HepG2 (cell line): Measurements from ENCODE around the gene ZNF740. TPM values are rescaled to one million over a fixed set of nuclear protein-coding genes. Genes with fewer than 3 reads are reported as not detected.

Experiments
- ATAC-seq: fragments of 200-7000 bp; cut with Tn5 transposase; 3 replicates; pipeline ENCODE4 v1.9.1; 2020; ENCODE audit warnings: mild to moderate bottlenecking, moderate library complexity
- BruUV-seq: library from RNA; stranded (reverse); fragments of 400-500 nt; replicated peaks from 2 replicates; lab custom pipeline; 2021; lab: Mats Ljungman, UMichigan
- CTCF ChIA-PET: fragments of 300-600 bp; formaldehyde crosslinking; extraction: SDS; loops from one replicate; lab custom pipeline; 2021; ENCODE audit warnings: low total read pairs, inconsistent platforms, low intra/inter-chr PET ratio; lab: Yijun Ruan, JAX
- POLR2A ChIA-PET: fragments of 350-600 bp; sonication (Branson Sonifier 250); formaldehyde crosslinking; loops from one replicate; lab custom pipeline; 2020; ENCODE audit warnings: antibody characterized with exemption, inconsistent platforms; lab: Yijun Ruan, JAX
- DNase-seq: peaks from one replicate; pipeline ENCODE4 v3.0.0-alpha.2; 2015; ENCODE audit warnings: low spot score
- FAIRE-seq: peaks from 3 replicates; lab custom pipeline; 2011; peaks lifted over from hg19 to GRCh38; lab: Jason Lieb, UNC
- H2AFZ ChIP-seq: one replicate; pipeline ENCODE4 v1.6.1; 2011; ENCODE audit warnings: low read length, inconsistent platforms
- H3K27ac ChIP-seq: fragments of 300-600 bp; 3 replicates; pipeline ENCODE4 v1.8.0; 2011; ENCODE audit warnings: mixed run types, mild to moderate bottlenecking, mixed read lengths, low read length, inconsistent platforms; ENCODE audit not compliant: insufficient read depth; ENCODE audit errors: extremely low read length
- H3K27me3 ChIP-seq, 2 experiments: fragments of 200-600 bp in 1 of 2; 2 replicates in 1 of 2; 3 replicates in 1 of 2; pipeline versions ENCODE4 v1.6.0 to v1.8.0; 2011; ENCODE audit warnings: low read length in 2 of 2, mild to moderate bottlenecking in 2 of 2, moderate library complexity in 2 of 2, inconsistent platforms in 1 of 2; ENCODE audit not compliant: insufficient read depth in 2 of 2, control insufficient read depth in 1 of 2
- H3K36me3 ChIP-seq, 2 experiments: fragments of 200-600 bp in 1 of 2; replicated peaks in 1 of 2; 2 replicates in 1 of 2; 3 replicates in 1 of 2; pipeline versions ENCODE4 v1.5.1 to v1.8.0; 2011; ENCODE audit warnings: low read length in 2 of 2, inconsistent platforms in 1 of 2; ENCODE audit not compliant: insufficient read depth in 2 of 2, control insufficient read depth in 1 of 2
- H3K4me1 ChIP-seq: 2 replicates; pipeline ENCODE4 v1.5.1; 2012; ENCODE audit warnings: low read length, inconsistent platforms; ENCODE audit not compliant: insufficient read depth
- H3K4me2 ChIP-seq: 2 replicates; pipeline ENCODE4 v1.6.0; 2011; ENCODE audit warnings: low read depth, low read length, inconsistent platforms
- H3K4me3 ChIP-seq, 3 experiments: fragments of 200-600 bp in 1 of 3; sonication (generic), shearing (Covaris generic) in 1 of 3; replicated peaks in 1 of 3; 2 replicates each; pipeline ENCODE4 v1.5.1; 2011 to 2016; ENCODE audit warnings: low read length in 3 of 3, inconsistent platforms in 2 of 3, low read depth in 2 of 3, mild to moderate bottlenecking in 2 of 3, control low read depth in 1 of 3, mixed read lengths in 1 of 3; ENCODE audit not compliant: insufficient read depth in 1 of 3
- H3K79me2 ChIP-seq: one replicate; pipeline ENCODE4 v1.6.1; 2011; ENCODE audit warnings: low read length, inconsistent platforms; ENCODE audit not compliant: insufficient read depth
- H3K9ac ChIP-seq: 2 replicates; pipeline ENCODE4 v1.6.0; 2011; ENCODE audit warnings: mild to moderate bottlenecking, low read depth, low read length, inconsistent platforms; ENCODE audit not compliant: insufficient read depth
- H3K9me3 ChIP-seq: 2 replicates; pipeline ENCODE4 v1.5.1; 2012; ENCODE audit warnings: mild to moderate bottlenecking, low read length
- H4K20me1 ChIP-seq: 2 replicates; pipeline ENCODE4 v1.6.0; 2011; ENCODE audit warnings: inconsistent platforms, mild to moderate bottlenecking, low read length, moderate library complexity; ENCODE audit not compliant: insufficient read depth
- AFF4 ChIP-seq: sonication (generic); formaldehyde crosslinking; IDR thresholded peaks from 2 replicates; pipeline ENCODE4 v1.4.0; 2020; ENCODE audit warnings: missing genetic modification reagents
- AGO2 ChIP-seq: fragments of 200-400 bp; formaldehyde crosslinking; optimal IDR thresholded peaks from 2 replicates; pipeline ENCODE3; 2017; ENCODE audit warnings: mild to moderate bottlenecking, low read depth, low read length, moderate library complexity
- CTCF ChIP-seq: sonication (generic); formaldehyde crosslinking; IDR thresholded peaks from 2 replicates; pipeline ENCODE4 v1.5.0; 2020; ENCODE audit warnings: mild to moderate bottlenecking, missing genetic modification reagents, moderate library complexity
- E2F2 ChIP-seq: sonication (generic); formaldehyde crosslinking; IDR thresholded peaks from 2 replicates; pipeline ENCODE4 v1.4.0; 2020; ENCODE audit warnings: missing genetic modification reagents, borderline replicate concordance
- SALL2 ChIP-seq: sonication (generic); formaldehyde crosslinking; IDR thresholded peaks from 2 replicates; pipeline ENCODE4 v1.8.1; 2023; ENCODE audit warnings: mild to moderate bottlenecking, missing genetic modification reagents, inconsistent platforms
- STAG1 ChIP-seq: sonication (generic); formaldehyde crosslinking; IDR thresholded peaks from 2 replicates; pipeline ENCODE4 v1.4.0; 2020; ENCODE audit warnings: missing genetic modification reagents
- U2AF2 ChIP-seq: fragments of 200-400 bp; formaldehyde crosslinking; IDR thresholded peaks from 2 replicates; pipeline ENCODE4 v1.6.1; 2017; ENCODE audit warnings: low read depth, mild to moderate bottlenecking, low read length
- ZNF672 ChIP-seq: sonication (generic); formaldehyde crosslinking; IDR thresholded peaks from 2 replicates; pipeline ENCODE4 v1.8.1; 2022; ENCODE audit warnings: missing genetic modification reagents
- WGBS: methylation state at CpG from one replicate; pipeline ENCODE4 v1.1.6; 2017; ENCODE audit warnings: low lambda C conversion rate; 5-methylcytosine and 5-hydroxymethylcytosine counted together
- in situ Hi-C: cut with HindIII; loops from 2 replicates; pipeline ENCODE4 v1.10.0; 2017; ENCODE audit warnings: low pct_unique_long_range_greater_than_20kb; ENCODE audit not compliant: extremely low pct_ligation_motif_present
- intact Hi-C: fragments of 100-400 bp; cut with micrococcal nuclease; formaldehyde crosslinking; loops from one replicate; pipeline ENCODE4 v1.10.0; 2022; ENCODE audit not compliant: unreplicated experiment
- polyA plus RNA-seq, 8 experiments: library from polyadenylated mRNA; depleted of rRNA in 3 of 8; stranded (reverse) in 7 of 8; unstranded in 1 of 8; fragments of >200 nt; fragmentation: Illumina TruSeq in 4 of 8; extraction: Trizol in 4 of 8; gene quantifications; 2 replicates each; pipeline versions ENCODE4 v1.2.1 to v1.2.3, GENCODE V29; 2011 to 2016; ENCODE audit warnings: low read depth in 4 of 8, missing spikeins in 1 of 8, mixed read lengths in 1 of 8; ENCODE audit not compliant: insufficient read depth in 1 of 8
- total RNA-seq, 5 experiments: library from RNA; depleted of rRNA; stranded (reverse); fragments of >200 nt; fragmentation: Illumina TruSeq; extraction: Trizol; gene quantifications; 2 replicates each; pipeline ENCODE4 v1.2.3, GENCODE V29; 2016; ENCODE audit warnings: low read depth in 1 of 5
- TF ChIP-seq, protein P1 (sequence below): sonication (generic); formaldehyde crosslinking; IDR thresholded peaks from 2 replicates; pipeline ENCODE4 v1.4.0; 2020; ENCODE audit warnings: missing genetic modification reagents
- TF ChIP-seq, protein P2 (sequence below): sonication (generic); formaldehyde crosslinking; conservative IDR thresholded peaks from 2 replicates; pipeline ENCODE4 v1.4.0; 2020; ENCODE audit warnings: mild to moderate bottlenecking, missing genetic modification reagents, moderate library complexity

ZNF740 gene
- total and polyA plus RNA-seq, 2 of the 13 experiments (the other 11 are each of a cell fraction or from before 2014, with no cell fraction given): 16.9 to 19.0 TPM

GRCh38 chr12:53210843-53211242, 30.3 kb downstream of the ZNF740 start:
- peak; percentile 29 for ATAC-seq
- ChIA-PET POLR2A (no interaction called here), CTCF (interaction anchor here (4.4 kb wide), 1 partner anchor 77 kb away, joined by 66 read pairs; no protein-coding TSS in a partner anchor)
- H3K4me3 ChIP-seq: no peak overlapping the region
- in situ Hi-C loops (loop anchor here (5.0 kb wide), 1 partner anchor 76 kb away; no protein-coding TSS in a partner anchor), intact Hi-C loops (loop anchor here (5.0 kb wide), 1 partner anchor 41 kb away; a partner anchor contains a TSS)
- no peak overlapping the region for H3K27ac ChIP-seq
- no TSS peak for BruUV-seq
- no peaks in the 10 kb centered on the region for H3K79me2 ChIP-seq
- H3K27me3 ChIP-seq: peaks cover 2 to 12% of the 10 kb centered on the region in 2 experiments; a peak in 3 of 5 replicates
- H2AFZ ChIP-seq: no peak overlapping the region
- 30% methylated on average over 3 of the region's 4 CpGs for WGBS
- H3K4me2 ChIP-seq: peak overlapping the region; percentile 34
- H3K4me1 ChIP-seq: peaks cover 29% of the 10 kb centered on the region
- H3K9me3 ChIP-seq: no peaks in the 10 kb centered on the region
- FAIRE-seq: no peak
- no peaks in the 10 kb centered on the region; a peak in 1 of 5 replicates for H3K36me3 ChIP-seq
- no peak for DNase-seq
- no peak overlapping the region for H3K9ac ChIP-seq
- H4K20me1 ChIP-seq: no peaks in the 10 kb centered on the region
- TF ChIP-seq E2F2 (no peak), AGO2 (no peak), SALL2 (CRISPR knock-in tag) (no peak), ZNF672 (CRISPR knock-in tag) (no peak), CTCF (CRISPR knock-in tag) (no peak), AFF4 (no peak), STAG1 (CRISPR knock-in tag) (no peak), U2AF2 (no peak)
- TF ChIP-seq, protein P1, sequence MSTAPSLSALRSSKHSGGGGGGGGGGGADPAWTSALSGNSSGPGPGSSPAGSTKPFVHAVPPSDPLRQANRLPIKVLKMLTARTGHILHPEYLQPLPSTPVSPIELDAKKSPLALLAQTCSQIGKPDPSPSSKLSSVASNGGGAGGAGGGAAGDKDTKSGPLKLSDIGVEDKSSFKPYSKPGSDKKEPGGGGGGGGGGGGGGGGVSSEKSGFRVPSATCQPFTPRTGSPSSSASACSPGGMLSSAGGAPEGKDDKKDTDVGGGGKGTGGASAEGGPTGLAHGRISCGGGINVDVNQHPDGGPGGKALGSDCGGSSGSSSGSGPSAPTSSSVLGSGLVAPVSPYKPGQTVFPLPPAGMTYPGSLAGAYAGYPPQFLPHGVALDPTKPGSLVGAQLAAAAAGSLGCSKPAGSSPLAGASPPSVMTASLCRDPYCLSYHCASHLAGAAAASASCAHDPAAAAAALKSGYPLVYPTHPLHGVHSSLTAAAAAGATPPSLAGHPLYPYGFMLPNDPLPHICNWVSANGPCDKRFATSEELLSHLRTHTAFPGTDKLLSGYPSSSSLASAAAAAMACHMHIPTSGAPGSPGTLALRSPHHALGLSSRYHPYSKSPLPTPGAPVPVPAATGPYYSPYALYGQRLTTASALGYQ: no peak
- TF ChIP-seq, protein P2, sequence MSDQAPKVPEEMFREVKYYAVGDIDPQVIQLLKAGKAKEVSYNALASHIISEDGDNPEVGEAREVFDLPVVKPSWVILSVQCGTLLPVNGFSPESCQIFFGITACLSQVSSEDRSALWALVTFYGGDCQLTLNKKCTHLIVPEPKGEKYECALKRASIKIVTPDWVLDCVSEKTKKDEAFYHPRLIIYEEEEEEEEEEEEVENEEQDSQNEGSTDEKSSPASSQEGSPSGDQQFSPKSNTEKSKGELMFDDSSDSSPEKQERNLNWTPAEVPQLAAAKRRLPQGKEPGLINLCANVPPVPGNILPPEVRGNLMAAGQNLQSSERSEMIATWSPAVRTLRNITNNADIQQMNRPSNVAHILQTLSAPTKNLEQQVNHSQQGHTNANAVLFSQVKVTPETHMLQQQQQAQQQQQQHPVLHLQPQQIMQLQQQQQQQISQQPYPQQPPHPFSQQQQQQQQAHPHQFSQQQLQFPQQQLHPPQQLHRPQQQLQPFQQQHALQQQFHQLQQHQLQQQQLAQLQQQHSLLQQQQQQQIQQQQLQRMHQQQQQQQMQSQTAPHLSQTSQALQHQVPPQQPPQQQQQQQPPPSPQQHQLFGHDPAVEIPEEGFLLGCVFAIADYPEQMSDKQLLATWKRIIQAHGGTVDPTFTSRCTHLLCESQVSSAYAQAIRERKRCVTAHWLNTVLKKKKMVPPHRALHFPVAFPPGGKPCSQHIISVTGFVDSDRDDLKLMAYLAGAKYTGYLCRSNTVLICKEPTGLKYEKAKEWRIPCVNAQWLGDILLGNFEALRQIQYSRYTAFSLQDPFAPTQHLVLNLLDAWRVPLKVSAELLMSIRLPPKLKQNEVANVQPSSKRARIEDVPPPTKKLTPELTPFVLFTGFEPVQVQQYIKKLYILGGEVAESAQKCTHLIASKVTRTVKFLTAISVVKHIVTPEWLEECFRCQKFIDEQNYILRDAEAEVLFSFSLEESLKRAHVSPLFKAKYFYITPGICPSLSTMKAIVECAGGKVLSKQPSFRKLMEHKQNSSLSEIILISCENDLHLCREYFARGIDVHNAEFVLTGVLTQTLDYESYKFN: 0 out of 2 replicates have a peak, but pooled peaks have one; percentile 20
